Dendritic cell treated with granulocyte-macrophage colony-stimulating factor and Interleukin-4, amounts not matched to agents 40 ng/mL and 50 ng/mL, for 4 days (primary cell): Measurements from ENCODE around the gene MIOX.

ENCODE experiments used
- H3K27ac Mint-ChIP-seq: one replicate; pipeline ENCODE4 v1.8.0; 2022; ENCODE audit warnings: mild to moderate bottlenecking, mixed read lengths
- H3K27me3 Mint-ChIP-seq: one replicate; pipeline ENCODE4 v1.8.0; 2022; ENCODE audit warnings: mild to moderate bottlenecking, mixed read lengths
- H3K36me3 Mint-ChIP-seq: one replicate; pipeline ENCODE4 v1.8.0; 2022; ENCODE audit warnings: low read depth, mixed read lengths
- H3K4me1 Mint-ChIP-seq: one replicate; pipeline ENCODE4 v1.8.0; 2022; ENCODE audit warnings: low read depth, mixed read lengths
- H3K4me3 Mint-ChIP-seq: one replicate; pipeline ENCODE4 v1.8.0; 2022; ENCODE audit warnings: mild to moderate bottlenecking, moderate library complexity, mixed read lengths
- H3K9me3 Mint-ChIP-seq: one replicate; pipeline ENCODE4 v1.8.0; 2022; ENCODE audit warnings: mixed read lengths
- intact Hi-C: fragments of 100-400 bp; cut with micrococcal nuclease; formaldehyde crosslinking; loops from one replicate; pipeline ENCODE4 v1.15.0; 2022

MIOX gene

DNA sequence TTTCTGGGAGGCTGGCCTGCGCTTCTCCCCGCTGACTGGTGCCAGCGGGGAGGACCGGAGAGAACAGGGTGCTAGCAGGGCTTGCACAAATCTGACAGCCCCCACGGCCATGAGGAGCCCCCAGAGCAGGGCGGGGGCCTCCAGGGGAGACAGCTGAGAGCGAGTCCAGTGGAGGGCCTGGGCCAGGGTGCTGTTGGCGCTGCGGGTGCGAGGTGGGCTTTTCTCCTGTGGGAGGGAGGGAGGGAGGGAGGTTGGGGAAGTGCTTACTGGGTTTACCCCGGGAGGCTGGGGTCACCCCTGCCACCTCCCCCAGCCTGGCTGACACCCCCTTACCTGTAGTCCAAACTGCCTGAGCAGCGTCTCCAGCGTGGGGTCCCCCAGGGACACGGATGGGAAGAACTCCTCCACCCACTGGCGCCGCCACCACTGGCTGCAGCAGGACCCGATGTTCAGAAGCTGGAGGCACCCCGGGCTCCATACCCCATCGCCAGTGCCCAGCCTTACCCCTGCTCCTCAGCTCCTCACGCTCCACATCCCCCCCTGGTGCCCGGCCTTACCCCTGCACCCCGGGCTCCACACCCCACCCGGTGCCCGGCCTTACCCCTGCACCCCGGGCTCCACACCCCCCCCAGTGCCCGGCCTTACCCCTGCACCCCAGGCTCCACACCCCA is 17.0 kb downstream of the MIOX start:
- Mint-ChIP-seq H3K27me3 (peaks cover 2% of the 10 kb centered on the region), H3K4me1 (peaks cover 27% of the 10 kb centered on the region), H3K27ac (no peak overlapping the region), H3K4me3 (no peak overlapping the region), H3K9me3 (no peaks in the 10 kb centered on the region), H3K36me3 (peaks cover 55% of the 10 kb centered on the region)
- intact Hi-C loops, result no loop called here

DNA sequence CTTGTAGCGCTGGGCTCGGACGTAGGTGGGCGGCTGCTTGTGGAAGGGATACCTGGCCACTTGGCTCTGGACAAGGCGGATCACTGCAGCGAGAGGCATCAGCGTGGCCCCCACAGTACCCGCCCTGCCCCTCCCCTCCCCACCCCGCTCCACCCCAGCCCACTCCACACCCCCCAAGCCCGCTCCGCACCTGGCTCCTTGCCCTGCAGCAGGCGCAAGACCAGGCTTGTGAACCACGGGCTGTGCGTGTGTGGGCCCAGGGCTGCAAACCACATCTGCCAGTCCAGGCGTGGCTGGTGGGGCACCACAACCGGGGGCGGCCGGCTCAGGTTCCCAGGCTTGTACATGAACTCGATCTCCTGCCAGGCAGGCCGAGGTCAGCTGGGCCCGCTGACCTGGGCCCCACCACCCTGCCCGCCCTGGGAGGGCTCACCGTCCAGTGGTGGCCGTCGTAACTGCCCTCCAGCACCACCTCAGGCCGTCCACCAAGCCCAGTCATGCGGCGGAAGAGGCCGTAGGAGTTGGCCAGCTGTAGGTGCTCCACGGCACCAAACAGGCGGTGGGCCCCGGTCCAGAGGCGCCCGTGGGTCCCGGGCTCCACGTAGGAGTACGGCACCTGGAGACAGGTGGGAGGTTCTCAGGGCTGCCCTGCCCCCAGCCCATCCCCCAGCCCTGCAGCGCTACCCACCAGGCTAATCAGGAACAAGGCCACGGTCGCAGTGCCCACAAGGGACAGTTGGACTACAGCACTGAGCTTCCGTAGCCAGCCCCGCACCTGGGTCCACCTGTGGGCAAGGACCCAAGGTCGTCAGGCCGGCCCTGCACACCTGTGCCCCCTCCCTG is 17.9 kb downstream of the MIOX start:
- Mint-ChIP-seq H3K4me3 (no peak overlapping the region), H3K27ac (no peak overlapping the region), H3K36me3 (peaks cover 55% of the 10 kb centered on the region), H3K27me3 (no peaks in the 10 kb centered on the region), H3K4me1 (peaks cover 33% of the 10 kb centered on the region), H3K9me3 (no peaks in the 10 kb centered on the region)
- intact Hi-C loops, result loop anchor here (5.0 kb wide), 1 partner anchor 78 kb away; the partner anchor contains the start of gene CHKB

DNA sequence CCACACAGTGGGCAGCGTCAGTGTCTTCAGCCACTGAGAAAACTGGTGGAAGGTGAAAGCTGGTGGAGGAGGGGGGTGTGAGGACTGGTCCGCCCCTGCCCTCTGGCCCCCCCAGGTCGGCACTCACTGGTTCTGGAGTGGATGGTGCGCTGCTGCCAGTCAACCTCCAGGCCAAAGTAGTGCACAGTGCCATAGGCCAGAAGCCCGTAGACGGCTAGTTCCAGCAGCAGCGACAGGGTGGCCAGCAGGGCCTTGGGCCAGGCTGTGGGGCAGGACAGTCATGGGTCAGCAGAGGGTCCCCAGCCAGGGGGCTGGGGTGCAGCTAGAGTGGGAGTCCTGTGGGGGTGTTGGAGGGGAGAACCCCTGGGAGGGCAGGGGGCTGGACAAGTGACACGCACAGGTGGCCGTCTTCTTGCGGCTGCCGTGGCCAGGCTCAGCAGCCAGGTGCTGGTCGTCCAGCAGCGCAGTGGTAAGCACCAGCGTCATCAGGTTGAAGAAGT is 18.7 kb downstream of the MIOX start:
- H3K36me3 Mint-ChIP-seq, result peaks cover 55% of the 10 kb centered on the region
- intact Hi-C loops, result loop anchor here (5.0 kb wide), 1 partner anchor 77 kb away; the partner anchor contains the start of gene CHKB
- no peaks in the 10 kb centered on the region for H3K9me3 Mint-ChIP-seq
- no peak overlapping the region for H3K27ac Mint-ChIP-seq
- H3K4me3 Mint-ChIP-seq, result no peak overlapping the region
- H3K4me1 Mint-ChIP-seq, result peaks cover 35% of the 10 kb centered on the region
- no peaks in the 10 kb centered on the region for H3K27me3 Mint-ChIP-seq

DNA sequence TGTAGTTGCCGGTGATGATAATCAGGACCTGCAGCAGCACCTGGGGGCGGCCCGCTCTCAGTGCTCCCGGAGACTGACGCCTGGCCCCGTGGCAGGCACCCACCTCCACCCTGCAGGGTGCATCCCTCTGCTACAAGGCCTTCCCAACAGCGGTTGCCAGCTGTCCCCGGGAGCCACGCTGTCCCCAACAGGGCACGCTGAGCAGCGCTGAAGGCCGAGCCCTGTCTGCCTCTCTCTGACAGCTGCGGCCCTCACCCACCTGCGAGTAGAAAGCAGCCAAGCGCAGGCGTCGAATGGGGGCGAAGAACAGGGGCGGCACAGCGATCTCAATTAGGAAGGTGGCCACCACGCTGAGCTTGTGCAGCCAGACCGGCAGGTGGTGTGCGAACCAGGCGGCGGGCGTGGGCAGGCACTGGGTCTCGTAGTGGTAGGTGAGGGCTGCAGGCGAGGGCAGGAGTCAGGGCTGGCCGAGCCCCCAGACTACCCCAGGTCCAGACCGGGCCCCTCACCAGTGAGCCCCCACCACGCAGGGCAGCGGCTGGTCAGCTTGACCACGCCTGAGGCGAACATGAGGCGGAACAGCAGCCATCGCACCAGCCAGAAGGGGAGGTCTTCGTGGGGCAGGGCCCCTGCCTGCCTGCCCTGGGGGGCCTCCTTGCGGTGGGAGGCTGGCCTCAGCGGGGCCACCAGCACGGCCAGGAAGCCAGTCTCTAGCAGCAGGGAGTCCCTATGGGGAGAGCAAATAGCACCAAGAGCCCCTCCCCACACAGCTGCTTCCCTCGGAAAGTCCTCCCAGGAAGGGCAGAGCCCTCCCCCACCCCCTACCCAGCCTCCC is 19.3 kb downstream of the MIOX start:
- H3K36me3 Mint-ChIP-seq, result peaks cover 55% of the 10 kb centered on the region
- peaks cover 35% of the 10 kb centered on the region for H3K4me1 Mint-ChIP-seq
- H3K4me3 Mint-ChIP-seq, result peak overlapping the region; percentile 98
- H3K27ac Mint-ChIP-seq, result no peak overlapping the region
- no peaks in the 10 kb centered on the region for H3K9me3 Mint-ChIP-seq
- H3K27me3 Mint-ChIP-seq, result no peaks in the 10 kb centered on the region
- intact Hi-C loops, result loop anchor here (5.0 kb wide), 1 partner anchor 76 kb away; the partner anchor contains the start of gene CHKB

DNA sequence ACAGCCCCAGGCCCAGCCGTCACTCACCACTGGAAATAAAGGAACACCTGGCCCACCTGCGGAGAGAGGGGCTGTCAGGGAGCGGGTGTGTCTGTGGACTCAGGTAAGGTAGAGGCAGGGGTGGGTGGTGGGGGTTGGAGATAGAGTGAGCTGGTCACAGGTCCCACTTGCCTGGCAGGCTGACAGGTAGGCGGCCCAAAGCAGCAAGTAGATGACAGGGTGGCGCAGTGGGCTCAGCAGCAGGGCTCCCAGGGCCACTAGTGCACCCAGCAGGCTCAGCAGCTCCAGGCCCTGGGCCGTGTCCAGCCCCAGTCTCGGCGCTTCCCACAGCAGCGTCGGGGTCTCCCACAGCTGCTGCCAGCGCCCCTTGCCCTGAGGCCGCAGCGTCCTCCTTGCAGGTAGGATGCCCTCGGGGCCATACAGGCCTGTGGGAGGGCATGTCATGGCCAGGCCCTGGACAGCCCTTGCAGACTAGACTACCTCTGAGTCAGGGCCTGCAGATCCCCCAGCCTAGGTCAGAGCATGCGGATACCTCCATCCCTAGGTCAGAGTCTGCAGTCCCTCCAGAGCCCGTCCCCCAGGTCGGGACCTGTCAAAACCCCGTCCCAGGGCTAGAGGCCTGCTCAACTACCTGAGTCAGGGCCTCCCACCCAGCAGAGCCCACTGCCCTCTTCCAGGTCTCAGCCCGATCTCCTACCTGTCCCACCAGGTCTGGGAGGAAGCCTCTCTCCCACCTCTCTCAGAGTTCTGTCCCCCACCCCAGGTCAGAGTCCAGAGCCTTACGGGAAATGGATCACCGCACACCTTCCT is 20.2 kb downstream of the MIOX start:
- Mint-ChIP-seq H3K4me1 (peaks cover 35% of the 10 kb centered on the region), H3K27ac (peak overlapping the region; percentile 96), H3K4me3 (peak overlapping the region; percentile 98), H3K27me3 (no peaks in the 10 kb centered on the region), H3K9me3 (no peaks in the 10 kb centered on the region), H3K36me3 (peaks cover 60% of the 10 kb centered on the region)
- intact Hi-C loops, result loop anchor here (5.0 kb wide), 1 partner anchor 75 kb away; the partner anchor contains the start of gene CHKB

GRCh38 chr22:50507421-50507990 is 20.8 kb downstream of the MIOX start, which contains the start of gene LMF2:
LMF2 (minus strand) TSS chr22:50507702; CDS start chr22:50507675, 27 bp downstream.
- H3K27ac Mint-ChIP-seq, result peak within 1 kb of the TSS; percentile 96
- H3K4me1 Mint-ChIP-seq, result peaks cover 35% of the 10 kb centered on the region
- peaks cover 61% of the 10 kb centered on the region for H3K36me3 Mint-ChIP-seq
- H3K27me3 Mint-ChIP-seq, result no peaks in the 10 kb centered on the region
- H3K9me3 Mint-ChIP-seq, result no peaks in the 10 kb centered on the region
- H3K4me3 Mint-ChIP-seq, result peak within 1 kb of the TSS; percentile 98
- intact Hi-C loops, result loop anchor here (5.0 kb wide), 1 partner anchor 75 kb away; the partner anchor contains the start of gene CHKB

DNA sequence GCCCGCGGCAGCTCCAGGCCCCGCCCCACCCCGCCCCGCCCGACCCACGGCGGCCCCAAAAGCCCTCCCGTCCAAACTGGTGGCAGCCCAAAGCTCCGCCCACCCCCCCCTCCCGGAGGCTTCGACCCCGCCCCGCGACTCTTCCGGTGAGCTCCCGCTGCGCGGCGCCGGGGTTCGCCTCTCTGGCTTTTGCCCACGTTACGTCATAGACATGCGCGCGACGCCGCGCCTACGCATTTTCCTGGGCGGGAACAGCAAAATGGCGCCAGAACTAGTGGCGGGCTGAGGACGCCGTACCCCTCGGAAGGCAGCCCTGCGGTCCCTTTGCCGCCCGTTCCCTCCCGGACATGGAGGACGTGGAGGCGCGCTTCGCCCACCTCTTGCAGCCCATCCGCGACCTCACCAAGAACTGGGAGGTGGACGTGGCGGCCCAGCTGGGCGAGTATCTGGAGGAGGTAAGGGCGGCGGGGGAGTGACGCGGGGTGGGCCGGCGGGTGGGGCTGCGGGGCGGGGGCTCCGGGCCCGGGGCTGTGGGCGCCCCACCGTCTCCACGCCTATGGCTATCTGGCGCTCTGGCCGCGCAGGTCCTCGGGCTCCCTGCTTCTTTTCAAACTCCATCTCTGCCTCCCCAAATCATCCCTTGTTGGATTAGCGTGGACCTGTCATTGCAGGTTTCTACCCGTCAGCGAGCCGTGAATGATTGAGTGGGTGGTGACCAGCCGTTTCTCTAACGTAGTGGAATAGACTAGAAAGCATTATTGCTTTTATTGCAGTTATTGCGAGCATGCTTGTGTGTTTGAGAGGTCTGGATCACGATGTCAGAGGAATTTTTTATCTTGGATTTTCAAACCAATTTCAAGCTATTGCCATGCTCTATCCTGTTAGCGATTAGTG is 21.6 kb downstream of the MIOX start, which contains the start of gene NCAPH2:
NCAPH2 (plus strand) TSS at position 234 of the 894 bp plus-strand sequence; CDS start at position 348, 114 bp downstream.
- H3K4me3 Mint-ChIP-seq, result peak within 1 kb of the TSS; percentile 98
- H3K4me1 Mint-ChIP-seq, result peaks cover 35% of the 10 kb centered on the region
- intact Hi-C loops, result loop anchor here (2.0 to 5.0 kb wide), 2 partner anchors 55 to 74 kb away; partner anchors contain the start of genes CHKB and SYCE3
- H3K27me3 Mint-ChIP-seq, result no peaks in the 10 kb centered on the region
- no peaks in the 10 kb centered on the region for H3K9me3 Mint-ChIP-seq
- H3K27ac Mint-ChIP-seq, result peak within 1 kb of the TSS; percentile 96
- peaks cover 55% of the 10 kb centered on the region for H3K36me3 Mint-ChIP-seq

- Mint-ChIP-seq H3K4me3 (peak overlapping the region; percentile 93), H3K27me3 (no peaks in the 10 kb centered on the region), H3K27ac (peak overlapping the region; percentile 96), H3K9me3 (no peaks in the 10 kb centered on the region), H3K36me3 (peaks cover 49% of the 10 kb centered on the region), H3K4me1 (peaks cover 35% of the 10 kb centered on the region)
- intact Hi-C loops, result loop anchor here (2.0 to 5.0 kb wide), 2 partner anchors 54 to 73 kb away; partner anchors contain the start of genes CHKB and SYCE3
Measured at GRCh38 chr22:50508897-50509296, 22.2 kb downstream of the MIOX start.

DNA sequence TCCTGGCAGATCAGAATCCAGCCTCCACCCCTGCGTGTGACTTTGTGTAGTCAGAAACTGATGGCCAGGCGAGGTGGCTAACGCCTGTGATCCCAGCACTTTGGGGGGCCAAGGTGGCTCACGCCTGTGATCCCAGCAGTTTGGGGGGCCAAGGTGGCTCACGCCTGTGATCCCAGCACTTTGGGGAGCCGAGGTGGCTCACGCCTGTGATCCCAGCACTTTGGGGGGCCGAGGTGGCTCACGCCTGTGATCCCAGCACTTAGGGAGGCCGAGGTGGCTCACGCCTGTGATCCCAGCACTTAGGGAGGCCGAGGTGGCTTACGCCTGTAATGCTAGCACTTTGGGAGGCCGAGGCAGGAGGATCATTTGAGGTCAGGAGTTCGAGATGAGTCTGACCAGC is 26.5 kb downstream of the MIOX start:
- Mint-ChIP-seq H3K27ac (no peak overlapping the region), H3K36me3 (peaks cover 43% of the 10 kb centered on the region), H3K4me3 (no peak overlapping the region), H3K4me1 (peaks cover 18% of the 10 kb centered on the region), H3K9me3 (no peaks in the 10 kb centered on the region), H3K27me3 (no peaks in the 10 kb centered on the region)
- intact Hi-C loops, result no loop called here

GRCh38 chr22:50516068-50516467 is 29.4 kb downstream of the MIOX start:
- H3K36me3 Mint-ChIP-seq, result peaks cover 69% of the 10 kb centered on the region
- intact Hi-C loops, result no loop called here
- H3K4me3 Mint-ChIP-seq, result no peak overlapping the region
- no peak overlapping the region for H3K27ac Mint-ChIP-seq
- no peaks in the 10 kb centered on the region for H3K27me3 Mint-ChIP-seq
- H3K4me1 Mint-ChIP-seq, result peaks cover 6% of the 10 kb centered on the region
- no peaks in the 10 kb centered on the region for H3K9me3 Mint-ChIP-seq

GRCh38 chr22:50516891-50517290 is 30.2 kb downstream of the MIOX start:
- H3K27ac Mint-ChIP-seq, result no peak overlapping the region
- no peaks in the 10 kb centered on the region for H3K9me3 Mint-ChIP-seq
- intact Hi-C loops, result no loop called here
- peaks cover 6% of the 10 kb centered on the region for H3K4me1 Mint-ChIP-seq
- H3K36me3 Mint-ChIP-seq, result peaks cover 72% of the 10 kb centered on the region
- no peaks in the 10 kb centered on the region for H3K27me3 Mint-ChIP-seq
- H3K4me3 Mint-ChIP-seq, result no peak overlapping the region
